Measurements from ENCODE around the gene ATXN7L3. TPM values are rescaled to one million over a fixed set of nuclear protein-coding genes. Genes with fewer than 3 reads are reported as not detected.

ATXN7L3 gene
- total RNA-seq, 4 donors from 2014 or later = 44.1 to 77.4 (median 52.3) TPM

GRCh38 chr17:44187131-44187899 lies 12.4 kb downstream of the ATXN7L3 start:
- peaks cover 0 to 6% (median 0%) of the 10 kb centered on the region in 4 donors for H3K36me3 ChIP-seq
- H3K4me3 ChIP-seq = peak overlapping the region; percentile 92 to 95 (median 93)
- WGBS, 2 donors (ENCODE audit: low coverage in 1 of 2) = 2 to 3% methylated on average over 7 to 29 of the region's 32 CpGs
- no peaks in the 10 kb centered on the region for H3K27me3 ChIP-seq
- no peak for TF ChIP-seq CTCF (IDR thresholded peaks at IDR 0.05)
- TF ChIP-seq POLR2A (IDR thresholded peaks at IDR 0.05) = no peak
- TF ChIP-seq POLR2AphosphoS5 (IDR thresholded peaks at IDR 0.05) = no peak
- no peak for TF ChIP-seq EP300 (IDR thresholded peaks at IDR 0.05; ENCODE audit: low read depth)
- no peak for DNase-seq
- in situ Hi-C loops (cut with MboI; ENCODE audit: low pct_ligation_motif_present in 1 of 4, low pct_unique_long_range_greater_than_20kb in 1 of 4, low sequenced_read_pairs in 3 of 4) = no loop called here
- peak overlapping the region; percentile 95 to 97 (median 96) for H3K27ac ChIP-seq
- H3K4me1 ChIP-seq = peaks cover 11 to 35% (median 29%) of the 10 kb centered on the region in 4 donors
- H3K9me3 ChIP-seq = no peaks in the 10 kb centered on the region
- intact Hi-C loops (cut with DNase I; ENCODE audit: low total_unique reads) = loop anchor here (10.0 kb wide), 1 partner anchor 957 kb away; the partner anchor contains the start of gene HEXIM1

GRCh38 chr17:44186307-44187130 lies 13.2 kb downstream of the ATXN7L3 start, which contains the start of gene TMUB2:
Gene TMUB2 (plus strand): TSS chr17:44186972. CDS start chr17:44187709, 737 bp downstream.
- TF ChIP-seq POLR2AphosphoS5 (IDR thresholded peaks at IDR 0.05) (peak; percentile 86 to 92 (median 90)), EP300 (IDR thresholded peaks at IDR 0.05; ENCODE audit: low read depth) (peak; percentile 20), POLR2A (IDR thresholded peaks at IDR 0.05) (peak; percentile 84), CTCF (IDR thresholded peaks at IDR 0.05) (no peak)
- intact Hi-C loops (cut with DNase I; ENCODE audit: low total_unique reads) = loop anchor here (10.0 kb wide), 1 partner anchor 958 kb away; the partner anchor contains the start of gene HEXIM1
- peak; percentile 100 for DNase-seq

GRCh38 chr17:44184212-44184810 lies 15.4 kb downstream of the ATXN7L3 start:
- H3K27ac ChIP-seq = no peak overlapping the region
- WGBS, 2 donors (ENCODE audit: low coverage in 1 of 2) = 92% methylated on average over 6 to 8 of the region's 8 CpGs
- no peak for DNase-seq
- peaks cover 0 to 4% (median 0%) of the 10 kb centered on the region in 4 donors for H3K36me3 ChIP-seq
- TF ChIP-seq POLR2A (IDR thresholded peaks at IDR 0.05) (no peak), POLR2AphosphoS5 (IDR thresholded peaks at IDR 0.05) (no peak), CTCF (IDR thresholded peaks at IDR 0.05) (no peak), EP300 (IDR thresholded peaks at IDR 0.05; ENCODE audit: low read depth) (no peak)
- H3K4me3 ChIP-seq = no peak overlapping the region
- H3K27me3 ChIP-seq = no peaks in the 10 kb centered on the region
- intact Hi-C loops (cut with DNase I; ENCODE audit: low total_unique reads) = loop anchor here (10.0 kb wide), 1 partner anchor 960 kb away; the partner anchor contains the start of gene HEXIM1
- peaks cover 11 to 29% (median 23%) of the 10 kb centered on the region in 4 donors for H3K4me1 ChIP-seq
- H3K9me3 ChIP-seq = no peaks in the 10 kb centered on the region
- in situ Hi-C loops (cut with MboI; ENCODE audit: low pct_ligation_motif_present in 1 of 4, low pct_unique_long_range_greater_than_20kb in 1 of 4, low sequenced_read_pairs in 3 of 4) = no loop called here

More at GRCh38 chr17:44186307-44187130, 13.2 kb downstream of the ATXN7L3 start, which contains the start of gene TMUB2:
- Histone ChIP-seq H3K9me3 (no peaks in the 10 kb centered on the region), H3K4me3 (peak within 1 kb of the TSS; percentile 92 to 95 (median 93)), H3K36me3 (peaks cover 0 to 6% (median 0%) of the 10 kb centered on the region in 4 donors), H3K4me1 (peaks cover 11 to 29% (median 23%) of the 10 kb centered on the region in 4 donors), H3K27me3 (no peaks in the 10 kb centered on the region), H3K27ac (peak within 1 kb of the TSS; percentile 95 to 97 (median 96))
- in situ Hi-C loops (cut with MboI; ENCODE audit: low pct_ligation_motif_present in 1 of 4, low pct_unique_long_range_greater_than_20kb in 1 of 4, low sequenced_read_pairs in 3 of 4) = no loop called here
- 0% methylated on average over 23 to 50 of the region's 50 CpGs for WGBS, 2 donors (ENCODE audit: low coverage in 1 of 2)
